GM23338 (cell line): ENCODE results near the gene LSM2.

ENCODE experiments used
- CREB1 ChIP-seq: fragments of 250-450 bp; sonication (Bioruptor Pico); IDR thresholded peaks from 2 replicates; pipeline ENCODE4 v1.5.0; 2020; ENCODE audit warnings: low read depth, mild to moderate bottlenecking, moderate library complexity
- EZH2 ChIP-seq: fragments of 200-600 bp; sonication (generic); IDR thresholded peaks from one replicate; pipeline ENCODE4 v1.8.0; 2017; ENCODE audit warnings: antibody characterized with exemption, mild to moderate bottlenecking, low read depth; ENCODE audit not compliant: unreplicated experiment
- EZH2phosphoT487 ChIP-seq: fragments of 200-600 bp; sonication (generic); IDR thresholded peaks from one replicate; pipeline ENCODE4 v1.8.1; 2018; ENCODE audit warnings: antibody characterized with exemption; ENCODE audit not compliant: unreplicated experiment
- NANOG ChIP-seq: IDR thresholded peaks from 2 replicates; pipeline ENCODE4 v1.6.1; 2016; ENCODE audit warnings: antibody characterized with exemption, borderline replicate concordance
- POLR2AphosphoS5 ChIP-seq: IDR thresholded peaks from 2 replicates; pipeline ENCODE4 v1.6.1; 2016; ENCODE audit warnings: antibody characterized with exemption, low read depth
- ZNF331 ChIP-seq: fragments of 250-450 bp; sonication (Bioruptor Pico); IDR thresholded peaks from 2 replicates; pipeline ENCODE4 v1.5.0; 2020; ENCODE audit warnings: low read depth, mild to moderate bottlenecking, moderate library complexity
- TF ChIP-seq, protein P1 (sequence below), 2 experiments: fragments of 200-600 bp in 1 of 2; sonication (generic) in 1 of 2; conservative IDR thresholded peaks; 2 replicates each; pipeline versions ENCODE4 v1.5.1 to v1.6.1; 2016 to 2017; ENCODE audit warnings: antibody characterized with exemption in 2 of 2, low read depth in 2 of 2, mild to moderate bottlenecking in 2 of 2, moderate library complexity in 1 of 2
- TF ChIP-seq, protein P2 (sequence below): IDR thresholded peaks from 2 replicates; pipeline ENCODE4 v1.6.1; 2016; ENCODE audit warnings: antibody characterized with exemption

DNA sequence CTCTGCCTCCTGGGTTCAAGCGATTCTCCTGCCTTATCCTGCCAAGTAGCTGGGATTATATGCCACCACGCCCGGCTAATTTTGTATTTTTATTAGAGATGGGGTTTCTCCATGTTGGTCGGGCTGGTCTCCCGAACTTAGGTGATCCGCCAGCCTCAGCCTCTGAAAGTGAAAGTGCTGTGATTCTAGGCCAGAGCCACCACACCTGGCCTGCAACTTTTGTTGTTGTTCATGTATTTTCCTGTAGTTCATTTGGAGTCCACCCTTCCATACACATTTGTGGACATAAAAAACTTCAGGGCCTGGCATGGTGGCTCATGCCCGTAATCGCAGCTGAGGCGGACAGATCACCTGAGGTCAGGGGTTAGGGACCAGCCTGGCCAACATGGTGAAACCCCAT lies 35.3 kb upstream of the LSM2 start:
- TF ChIP-seq, protein P1, sequence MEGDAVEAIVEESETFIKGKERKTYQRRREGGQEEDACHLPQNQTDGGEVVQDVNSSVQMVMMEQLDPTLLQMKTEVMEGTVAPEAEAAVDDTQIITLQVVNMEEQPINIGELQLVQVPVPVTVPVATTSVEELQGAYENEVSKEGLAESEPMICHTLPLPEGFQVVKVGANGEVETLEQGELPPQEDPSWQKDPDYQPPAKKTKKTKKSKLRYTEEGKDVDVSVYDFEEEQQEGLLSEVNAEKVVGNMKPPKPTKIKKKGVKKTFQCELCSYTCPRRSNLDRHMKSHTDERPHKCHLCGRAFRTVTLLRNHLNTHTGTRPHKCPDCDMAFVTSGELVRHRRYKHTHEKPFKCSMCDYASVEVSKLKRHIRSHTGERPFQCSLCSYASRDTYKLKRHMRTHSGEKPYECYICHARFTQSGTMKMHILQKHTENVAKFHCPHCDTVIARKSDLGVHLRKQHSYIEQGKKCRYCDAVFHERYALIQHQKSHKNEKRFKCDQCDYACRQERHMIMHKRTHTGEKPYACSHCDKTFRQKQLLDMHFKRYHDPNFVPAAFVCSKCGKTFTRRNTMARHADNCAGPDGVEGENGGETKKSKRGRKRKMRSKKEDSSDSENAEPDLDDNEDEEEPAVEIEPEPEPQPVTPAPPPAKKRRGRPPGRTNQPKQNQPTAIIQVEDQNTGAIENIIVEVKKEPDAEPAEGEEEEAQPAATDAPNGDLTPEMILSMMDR (conservative IDR thresholded peaks at IDR 0.05; ENCODE audit: low read depth in 2 of 2), result no peak
- TF ChIP-seq EZH2, result no peak
- TF ChIP-seq, protein P2, sequence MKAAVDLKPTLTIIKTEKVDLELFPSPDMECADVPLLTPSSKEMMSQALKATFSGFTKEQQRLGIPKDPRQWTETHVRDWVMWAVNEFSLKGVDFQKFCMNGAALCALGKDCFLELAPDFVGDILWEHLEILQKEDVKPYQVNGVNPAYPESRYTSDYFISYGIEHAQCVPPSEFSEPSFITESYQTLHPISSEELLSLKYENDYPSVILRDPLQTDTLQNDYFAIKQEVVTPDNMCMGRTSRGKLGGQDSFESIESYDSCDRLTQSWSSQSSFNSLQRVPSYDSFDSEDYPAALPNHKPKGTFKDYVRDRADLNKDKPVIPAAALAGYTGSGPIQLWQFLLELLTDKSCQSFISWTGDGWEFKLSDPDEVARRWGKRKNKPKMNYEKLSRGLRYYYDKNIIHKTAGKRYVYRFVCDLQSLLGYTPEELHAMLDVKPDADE, result no peak
- TF ChIP-seq NANOG, result no peak
- TF ChIP-seq CREB1 (CRISPR knock-in tag), result no peak
- TF ChIP-seq EZH2phosphoT487, result no peak
- TF ChIP-seq ZNF331 (CRISPR knock-in tag), result no peak
- no peak for TF ChIP-seq POLR2AphosphoS5
